ENCODE measurements around the gene TRERF1.

TRERF1 gene

GRCh38 chr6:42410861-42411260, 40.9 kb downstream of the TRERF1 start:
- TF ChIP-seq, protein P1, sequence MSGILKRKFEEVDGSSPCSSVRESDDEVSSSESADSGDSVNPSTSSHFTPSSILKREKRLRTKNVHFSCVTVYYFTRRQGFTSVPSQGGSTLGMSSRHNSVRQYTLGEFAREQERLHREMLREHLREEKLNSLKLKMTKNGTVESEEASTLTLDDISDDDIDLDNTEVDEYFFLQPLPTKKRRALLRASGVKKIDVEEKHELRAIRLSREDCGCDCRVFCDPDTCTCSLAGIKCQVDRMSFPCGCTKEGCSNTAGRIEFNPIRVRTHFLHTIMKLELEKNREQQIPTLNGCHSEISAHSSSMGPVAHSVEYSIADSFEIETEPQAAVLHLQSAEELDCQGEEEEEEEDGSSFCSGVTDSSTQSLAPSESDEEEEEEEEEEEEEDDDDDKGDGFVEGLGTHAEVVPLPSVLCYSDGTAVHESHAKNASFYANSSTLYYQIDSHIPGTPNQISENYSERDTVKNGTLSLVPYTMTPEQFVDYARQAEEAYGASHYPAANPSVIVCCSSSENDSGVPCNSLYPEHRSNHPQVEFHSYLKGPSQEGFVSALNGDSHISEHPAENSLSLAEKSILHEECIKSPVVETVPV (CRISPR knock-in tag; IDR thresholded peaks at IDR 0.05) = no peak
- TF ChIP-seq, protein P2, sequence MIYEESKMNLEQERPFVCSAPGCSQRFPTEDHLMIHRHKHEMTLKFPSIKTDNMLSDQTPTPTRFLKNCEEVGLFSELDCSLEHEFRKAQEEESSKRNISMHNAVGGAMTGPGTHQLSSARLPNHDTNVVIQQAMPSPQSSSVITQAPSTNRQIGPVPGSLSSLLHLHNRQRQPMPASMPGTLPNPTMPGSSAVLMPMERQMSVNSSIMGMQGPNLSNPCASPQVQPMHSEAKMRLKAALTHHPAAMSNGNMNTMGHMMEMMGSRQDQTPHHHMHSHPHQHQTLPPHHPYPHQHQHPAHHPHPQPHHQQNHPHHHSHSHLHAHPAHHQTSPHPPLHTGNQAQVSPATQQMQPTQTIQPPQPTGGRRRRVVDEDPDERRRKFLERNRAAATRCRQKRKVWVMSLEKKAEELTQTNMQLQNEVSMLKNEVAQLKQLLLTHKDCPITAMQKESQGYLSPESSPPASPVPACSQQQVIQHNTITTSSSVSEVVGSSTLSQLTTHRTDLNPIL (CRISPR knock-in tag; IDR thresholded peaks at IDR 0.05; ENCODE audit: low read depth) = no peak
- no peak for TF ChIP-seq PATZ1 (CRISPR knock-in tag; IDR thresholded peaks at IDR 0.05; ENCODE audit: borderline replicate concordance)
- TF ChIP-seq TCF4 (CRISPR knock-in tag; IDR thresholded peaks at IDR 0.05; ENCODE audit: borderline replicate concordance) = no peak
- TF ChIP-seq OSR1 (CRISPR knock-in tag; IDR thresholded peaks at IDR 0.05) = no peak
- no peak for TF ChIP-seq BACH2 (CRISPR knock-in tag; IDR thresholded peaks at IDR 0.05; ENCODE audit: borderline replicate concordance)
- TF ChIP-seq, protein P3, sequence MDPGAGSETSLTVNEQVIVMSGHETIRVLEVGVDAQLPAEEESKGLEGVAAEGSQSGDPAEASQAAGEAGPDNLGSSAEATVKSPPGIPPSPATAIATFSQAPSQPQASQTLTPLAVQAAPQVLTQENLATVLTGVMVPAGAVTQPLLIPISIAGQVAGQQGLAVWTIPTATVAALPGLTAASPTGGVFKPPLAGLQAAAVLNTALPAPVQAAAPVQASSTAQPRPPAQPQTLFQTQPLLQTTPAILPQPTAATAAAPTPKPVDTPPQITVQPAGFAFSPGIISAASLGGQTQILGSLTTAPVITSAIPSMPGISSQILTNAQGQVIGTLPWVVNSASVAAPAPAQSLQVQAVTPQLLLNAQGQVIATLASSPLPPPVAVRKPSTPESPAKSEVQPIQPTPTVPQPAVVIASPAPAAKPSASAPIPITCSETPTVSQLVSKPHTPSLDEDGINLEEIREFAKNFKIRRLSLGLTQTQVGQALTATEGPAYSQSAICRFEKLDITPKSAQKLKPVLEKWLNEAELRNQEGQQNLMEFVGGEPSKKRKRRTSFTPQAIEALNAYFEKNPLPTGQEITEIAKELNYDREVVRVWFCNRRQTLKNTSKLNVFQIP (CRISPR knock-in tag; IDR thresholded peaks at IDR 0.05; ENCODE audit: borderline replicate concordance, low read depth) = no peak
- TF ChIP-seq ZFP30 (CRISPR knock-in tag; IDR thresholded peaks at IDR 0.05) = no peak
- no peak for TF ChIP-seq ISL1 (CRISPR knock-in tag; IDR thresholded peaks at IDR 0.05)
- ATAC-seq = no peak

GRCh38 chr6:42409581-42409980, 42.1 kb downstream of the TRERF1 start:
- no peak for ATAC-seq
- TF ChIP-seq ZC3H10 (CRISPR knock-in tag; IDR thresholded peaks at IDR 0.05) = no peak
- TF ChIP-seq ZFP3 (CRISPR knock-in tag; IDR thresholded peaks at IDR 0.05) = no peak
- TF ChIP-seq CSDC2 (CRISPR knock-in tag; IDR thresholded peaks at IDR 0.05) = no peak

- no peak for ATAC-seq
- TF ChIP-seq, protein P2 (CRISPR knock-in tag; IDR thresholded peaks at IDR 0.05; ENCODE audit: low read depth) = no peak
- TF ChIP-seq, protein P4, sequence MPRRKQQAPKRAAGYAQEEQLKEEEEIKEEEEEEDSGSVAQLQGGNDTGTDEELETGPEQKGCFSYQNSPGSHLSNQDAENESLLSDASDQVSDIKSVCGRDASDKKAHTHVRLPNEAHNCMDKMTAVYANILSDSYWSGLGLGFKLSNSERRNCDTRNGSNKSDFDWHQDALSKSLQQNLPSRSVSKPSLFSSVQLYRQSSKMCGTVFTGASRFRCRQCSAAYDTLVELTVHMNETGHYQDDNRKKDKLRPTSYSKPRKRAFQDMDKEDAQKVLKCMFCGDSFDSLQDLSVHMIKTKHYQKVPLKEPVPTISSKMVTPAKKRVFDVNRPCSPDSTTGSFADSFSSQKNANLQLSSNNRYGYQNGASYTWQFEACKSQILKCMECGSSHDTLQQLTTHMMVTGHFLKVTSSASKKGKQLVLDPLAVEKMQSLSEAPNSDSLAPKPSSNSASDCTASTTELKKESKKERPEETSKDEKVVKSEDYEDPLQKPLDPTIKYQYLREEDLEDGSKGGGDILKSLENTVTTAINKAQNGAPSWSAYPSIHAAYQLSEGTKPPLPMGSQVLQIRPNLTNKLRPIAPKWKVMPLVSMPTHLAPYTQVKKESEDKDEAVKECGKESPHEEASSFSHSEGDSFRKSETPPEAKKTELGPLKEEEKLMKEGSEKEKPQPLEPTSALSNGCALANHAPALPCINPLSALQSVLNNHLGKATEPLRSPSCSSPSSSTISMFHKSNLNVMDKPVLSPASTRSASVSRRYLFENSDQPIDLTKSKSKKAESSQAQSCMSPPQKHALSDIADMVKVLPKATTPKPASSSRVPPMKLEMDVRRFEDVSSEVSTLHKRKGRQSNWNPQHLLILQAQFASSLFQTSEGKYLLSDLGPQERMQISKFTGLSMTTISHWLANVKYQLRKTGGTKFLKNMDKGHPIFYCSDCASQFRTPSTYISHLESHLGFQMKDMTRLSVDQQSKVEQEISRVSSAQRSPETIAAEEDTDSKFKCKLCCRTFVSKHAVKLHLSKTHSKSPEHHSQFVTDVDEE (CRISPR knock-in tag; IDR thresholded peaks at IDR 0.05) = no peak
- TF ChIP-seq ZNF70 (CRISPR knock-in tag; IDR thresholded peaks at IDR 0.05) (no peak), ZC3H10 (CRISPR knock-in tag; IDR thresholded peaks at IDR 0.05) (no peak), ISL1 (CRISPR knock-in tag; IDR thresholded peaks at IDR 0.05) (no peak), BACH2 (CRISPR knock-in tag; IDR thresholded peaks at IDR 0.05; ENCODE audit: borderline replicate concordance) (no peak), OSR1 (CRISPR knock-in tag; IDR thresholded peaks at IDR 0.05) (no peak), ZNF8 (CRISPR knock-in tag; IDR thresholded peaks at IDR 0.05) (no peak), RARB (CRISPR knock-in tag; IDR thresholded peaks at IDR 0.05) (no peak), ESRRG (CRISPR knock-in tag; IDR thresholded peaks at IDR 0.05) (no peak), ZFP3 (CRISPR knock-in tag; IDR thresholded peaks at IDR 0.05) (no peak), PATZ1 (CRISPR knock-in tag; IDR thresholded peaks at IDR 0.05; ENCODE audit: borderline replicate concordance) (no peak)
- TF ChIP-seq, protein P1 (CRISPR knock-in tag; IDR thresholded peaks at IDR 0.05) = no peak
Observed at GRCh38 chr6:42407379-42407778, 44.3 kb downstream of the TRERF1 start.
